Activated CD8-positive, alpha-beta memory T cell treated with anti-CD3 and anti-CD28 coated beads, Interleukin-2, amount 10 ng/mL, durations not matched to agents 7 days and 5 days (primary cell): ENCODE data around the gene LRRC8C. TPM values are rescaled to one million over a fixed set of nuclear protein-coding genes. Genes with fewer than 3 reads are reported as not detected.
A peak's percentile ranks its signal among the peaks of the same experiment; 100 is the strongest.
"Not testable (repeated sequence)": the region's sequence is repeated elsewhere in the genome, so short reads cannot be mapped to it uniquely, and the experiment has no call there.

Experiments
- ATAC-seq: fragments of 150-1000 bp; cut with Tn5 transposase; one replicate; pipeline ENCODE4 v1.10.0; 2021; ENCODE audit warnings: moderate library complexity
- CTCF ChIA-PET: fragments of 350-600 bp; sonication (Branson Sonifier 250); formaldehyde crosslinking; loops from one replicate; lab custom pipeline; 2021; ENCODE audit warnings: antibody characterized with exemption; lab: Charles Lee
- DNase-seq: peaks from one replicate; pipeline ENCODE4 v3.0.0-alpha.2; 2020
- H3K27ac Mint-ChIP-seq: one replicate; pipeline ENCODE4 v1.8.0; 2021; ENCODE audit warnings: mild to moderate bottlenecking, mixed read lengths
- H3K27me3 Mint-ChIP-seq: one replicate; pipeline ENCODE4 v1.8.0; 2021; ENCODE audit warnings: mixed read lengths
- H3K36me3 Mint-ChIP-seq: one replicate; pipeline ENCODE4 v1.8.0; 2021; ENCODE audit warnings: mild to moderate bottlenecking, mixed read lengths
- H3K4me1 Mint-ChIP-seq: one replicate; pipeline ENCODE4 v1.8.0; 2021; ENCODE audit warnings: mixed read lengths
- H3K4me3 Mint-ChIP-seq: one replicate; pipeline ENCODE4 v1.8.0; 2021; ENCODE audit warnings: mild to moderate bottlenecking, moderate library complexity, mixed read lengths
- H3K9me3 Mint-ChIP-seq: one replicate; pipeline ENCODE4 v1.8.0; 2022; ENCODE audit warnings: low read depth, mixed read lengths
- total RNA-seq, 2 experiments: library from RNA; stranded (reverse); gene quantifications; one replicate each; pipeline ENCODE4 v1.2.3, GENCODE V29; 2021

Gene LRRC8C
- total RNA-seq, 2 experiments from 2014 or later: 43.5 to 44.3 TPM

DNA sequence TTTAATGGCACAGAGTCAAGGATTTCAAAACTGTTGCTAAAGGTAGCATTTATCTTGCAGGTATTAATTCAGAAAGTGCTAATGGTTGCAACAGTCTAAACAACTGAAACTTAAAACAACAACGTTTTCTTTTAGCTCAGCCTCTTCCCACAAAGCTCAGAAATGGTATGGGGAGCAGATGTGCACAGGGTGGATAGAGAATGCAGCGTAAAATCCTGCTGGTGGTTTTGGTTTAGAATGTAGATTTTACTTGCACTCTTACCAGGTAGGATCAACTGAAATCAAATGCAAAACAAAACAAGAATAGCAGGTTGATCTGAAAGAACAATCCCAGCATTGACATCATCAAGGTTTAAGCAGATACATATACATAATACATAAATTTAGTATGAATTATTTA lies 3.8 kb upstream of the LRRC8C start:
- Mint-ChIP-seq H3K36me3 (peaks cover 17% of the 10 kb centered on the region), H3K4me3 (peak overlapping the region; percentile 34), H3K9me3 (no peaks in the 10 kb centered on the region), H3K27ac (peak overlapping the region; percentile 83), H3K27me3 (no peaks in the 10 kb centered on the region), H3K4me1 (peaks cover 59% of the 10 kb centered on the region)
- CTCF ChIA-PET: interaction anchor here (1.2 to 18.5 kb wide), 7 partner anchors 13 to 131 kb away, joined by 3 to 239 read pairs (median 8); no protein-coding TSS in a partner anchor
- DNase-seq (no peak), ATAC-seq (no peak)

DNA sequence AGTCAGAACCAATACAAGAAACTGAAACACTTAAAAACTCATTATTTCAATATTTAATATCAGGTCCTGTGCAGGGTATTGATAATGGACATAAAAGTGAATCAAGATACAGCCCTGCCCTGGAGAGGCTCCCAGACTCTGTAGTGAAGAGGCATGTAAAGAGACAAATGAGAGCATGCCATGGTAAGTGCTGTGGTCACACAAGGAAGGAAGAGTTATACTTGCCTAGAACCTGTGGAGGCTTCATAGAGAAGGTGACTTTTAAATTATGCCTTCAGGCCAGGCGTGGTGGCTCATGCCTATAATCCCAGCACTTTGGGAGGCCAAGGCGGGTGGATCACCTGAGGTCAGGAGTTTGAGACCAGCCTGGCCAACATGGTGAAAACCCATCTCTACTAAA lies 3.3 kb upstream of the LRRC8C start:
- not testable (repeated sequence) for ATAC-seq, H3K27me3 Mint-ChIP-seq, DNase-seq, H3K9me3 Mint-ChIP-seq
- peak overlapping the region; percentile 83 for H3K27ac Mint-ChIP-seq
- peak overlapping the region; percentile 36 for H3K4me3 Mint-ChIP-seq
- CTCF ChIA-PET: interaction anchor here (1.0 to 18.5 kb wide), 10 partner anchors 10 to 148 kb away, joined by 3 to 239 read pairs (median 6); no protein-coding TSS in a partner anchor
- H3K4me1 Mint-ChIP-seq: peaks cover 62% of the 10 kb centered on the region
- peaks cover 21% of the 10 kb centered on the region for H3K36me3 Mint-ChIP-seq

DNA sequence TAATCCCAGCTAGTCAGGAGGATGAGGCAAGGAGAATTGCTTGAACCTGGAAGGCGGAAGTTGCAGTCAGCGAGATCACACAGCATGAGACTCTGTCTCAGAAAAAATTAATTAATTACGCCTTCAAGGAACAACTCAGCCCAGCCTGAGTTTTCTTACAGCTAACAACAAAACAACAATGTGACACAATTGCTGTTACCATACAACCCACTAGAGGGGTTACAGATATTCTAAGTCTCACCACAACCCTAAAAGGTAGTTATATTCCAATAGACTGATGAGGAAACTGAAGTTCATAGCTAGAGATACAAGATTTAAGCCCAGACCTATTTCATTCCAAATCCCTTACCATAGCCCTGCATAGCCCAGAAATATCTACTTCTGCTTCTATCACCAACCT lies 2.9 kb upstream of the LRRC8C start:
- Mint-ChIP-seq H3K4me1 (peaks cover 63% of the 10 kb centered on the region), H3K27ac (peak overlapping the region; percentile 83), H3K36me3 (peaks cover 20% of the 10 kb centered on the region), H3K27me3 (no peaks in the 10 kb centered on the region), H3K9me3 (no peaks in the 10 kb centered on the region), H3K4me3 (peak overlapping the region; percentile 11)
- CTCF ChIA-PET: interaction anchor here (1.0 to 18.5 kb wide), 13 partner anchors 8 to 174 kb away, joined by 3 to 239 read pairs (median 3); no protein-coding TSS in a partner anchor
- DNase-seq (no peak), ATAC-seq (no peak)

DNA sequence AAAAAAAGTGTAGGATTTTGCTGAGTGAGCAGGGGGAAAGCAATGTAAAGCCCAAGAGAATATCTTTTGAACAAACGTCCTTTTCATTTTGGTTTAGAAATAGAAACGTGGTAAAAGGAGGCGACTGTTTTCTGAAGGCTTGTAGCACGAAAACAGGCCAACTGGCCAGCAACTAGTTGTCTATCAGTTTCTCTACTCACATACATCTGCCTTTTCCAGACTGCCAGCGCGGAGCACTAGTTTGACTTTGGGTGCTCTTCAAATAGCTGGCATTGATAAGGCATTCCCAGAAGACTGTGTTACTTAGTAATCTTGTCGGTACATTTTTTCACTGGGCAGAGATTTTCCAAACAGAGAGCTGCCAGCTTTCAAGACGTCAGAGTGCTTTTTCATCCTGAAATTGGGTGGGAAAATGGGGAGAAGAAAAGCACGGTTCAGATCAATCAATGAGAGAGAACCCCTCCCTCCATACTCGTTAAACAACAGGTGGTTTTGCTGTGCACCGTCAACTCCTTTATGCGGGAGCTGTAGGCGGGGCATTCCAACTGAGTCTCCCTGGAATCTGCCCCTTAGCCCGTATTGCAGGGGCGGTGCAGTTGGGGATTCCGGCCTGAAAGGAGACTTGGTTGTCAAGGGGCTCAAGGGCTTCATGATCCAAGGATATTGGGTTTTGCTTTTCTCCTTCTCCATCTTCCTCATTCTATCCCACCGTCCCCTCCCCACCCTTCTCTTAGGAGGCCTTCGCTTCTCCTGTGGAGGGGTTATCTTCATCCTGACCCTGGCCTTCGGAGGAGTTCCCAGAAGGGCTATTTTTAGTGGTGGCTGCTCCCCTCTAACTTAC lies 884 bp upstream of the LRRC8C start:
- CTCF ChIA-PET: interaction anchor here (1.0 to 18.5 kb wide), 15 partner anchors 8 to 357 kb away, joined by 3 to 239 read pairs (median 4); no protein-coding TSS in a partner anchor
- DNase-seq (no peak), ATAC-seq (no peak)
- peak overlapping the region; percentile 82 for H3K4me3 Mint-ChIP-seq
- peak overlapping the region; percentile 91 for H3K27ac Mint-ChIP-seq
- H3K27me3 Mint-ChIP-seq: no peaks in the 10 kb centered on the region
- peaks cover 23% of the 10 kb centered on the region for H3K36me3 Mint-ChIP-seq
- H3K4me1 Mint-ChIP-seq: peaks cover 71% of the 10 kb centered on the region
- H3K9me3 Mint-ChIP-seq: no peaks in the 10 kb centered on the region

DNA sequence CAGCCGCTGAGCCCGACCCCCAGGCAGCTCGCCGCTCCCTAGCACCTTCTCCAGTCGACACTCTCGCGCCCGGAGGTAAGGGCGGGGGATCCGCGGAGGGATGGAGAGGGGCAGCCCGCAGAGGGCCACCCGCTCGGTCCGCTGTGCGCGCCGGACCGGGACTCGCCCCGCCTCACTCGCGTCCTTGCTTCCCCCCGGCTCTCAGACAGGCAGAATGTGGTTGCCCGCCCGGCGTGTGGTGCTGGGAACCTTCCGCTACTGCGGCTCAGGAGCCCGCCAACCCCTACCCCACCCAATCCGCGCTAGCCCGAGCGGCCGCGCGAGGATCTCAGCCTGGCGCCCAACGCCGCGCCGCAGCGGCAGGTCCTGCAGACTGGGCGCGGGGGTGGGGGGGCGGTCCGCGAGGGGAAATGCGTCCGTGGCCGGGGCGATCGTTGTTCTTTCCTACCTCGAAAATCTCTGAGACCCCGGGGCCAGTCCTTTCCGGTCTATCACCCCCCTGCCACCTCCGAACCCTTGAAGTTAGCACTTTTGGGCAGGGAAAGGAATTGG lies 404 bp downstream of the LRRC8C start:
- CTCF ChIA-PET: interaction anchor here (1.0 to 18.5 kb wide), 13 partner anchors 9 to 127 kb away, joined by 3 to 239 read pairs (median 4); no protein-coding TSS in a partner anchor
- H3K27ac Mint-ChIP-seq: peak overlapping the region; percentile 94
- peak overlapping the region; percentile 93 for H3K4me3 Mint-ChIP-seq
- no peaks in the 10 kb centered on the region for H3K9me3 Mint-ChIP-seq
- peak; percentile 43 for ATAC-seq
- peak; percentile 82 for DNase-seq
- H3K27me3 Mint-ChIP-seq: no peaks in the 10 kb centered on the region
- H3K36me3 Mint-ChIP-seq: peaks cover 34% of the 10 kb centered on the region
- peaks cover 72% of the 10 kb centered on the region for H3K4me1 Mint-ChIP-seq

DNA sequence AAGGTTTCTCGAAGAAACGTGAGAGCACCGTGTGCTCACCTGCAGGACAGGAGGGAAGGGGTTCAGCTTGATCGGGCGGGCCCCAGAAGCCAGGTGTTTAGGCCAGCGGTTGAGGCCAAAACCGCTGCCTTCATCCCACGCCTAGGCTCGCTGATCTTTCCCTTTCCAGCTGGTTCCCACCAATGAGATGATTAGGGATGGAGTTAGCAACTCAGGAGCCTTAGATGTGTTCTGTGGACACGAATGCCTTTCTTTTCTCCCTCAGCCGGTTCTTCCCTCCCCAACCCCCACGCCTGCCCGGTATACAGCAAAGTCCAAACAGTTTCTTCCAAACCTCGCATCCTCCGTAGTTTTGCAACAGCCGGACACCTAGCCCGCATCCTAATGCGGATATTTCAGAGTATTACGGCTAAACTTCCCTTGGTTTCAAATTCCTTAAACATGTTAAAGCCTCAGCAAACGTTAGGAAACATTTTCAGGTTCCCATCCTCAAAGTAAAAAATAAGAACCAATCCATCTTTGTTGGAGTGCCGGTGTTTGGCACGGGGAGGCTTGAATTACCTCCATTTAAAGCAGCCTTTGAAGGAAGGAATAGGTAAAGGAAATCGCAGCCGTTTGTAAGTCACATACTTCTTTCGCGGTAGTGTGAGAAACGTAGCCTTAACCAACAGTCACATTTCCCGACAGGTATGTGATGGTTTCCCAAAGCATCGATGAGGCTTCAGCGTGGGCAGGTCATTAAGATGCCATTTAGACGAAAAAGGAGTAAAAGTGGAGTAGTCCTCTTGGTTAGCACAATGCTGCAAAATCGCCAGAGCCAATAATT lies 1.1 kb downstream of the LRRC8C start:
- Mint-ChIP-seq H3K4me3 (peak overlapping the region; percentile 93), H3K9me3 (no peaks in the 10 kb centered on the region), H3K27me3 (no peaks in the 10 kb centered on the region), H3K4me1 (peaks cover 67% of the 10 kb centered on the region), H3K36me3 (peaks cover 36% of the 10 kb centered on the region), H3K27ac (peak overlapping the region; percentile 94)
- no peak for DNase-seq
- CTCF ChIA-PET: interaction anchor here (0.5 to 18.5 kb wide), 15 partner anchors 10 to 126 kb away, joined by 3 to 239 read pairs (median 4); no protein-coding TSS in a partner anchor
- peak; percentile 1 for ATAC-seq

DNA sequence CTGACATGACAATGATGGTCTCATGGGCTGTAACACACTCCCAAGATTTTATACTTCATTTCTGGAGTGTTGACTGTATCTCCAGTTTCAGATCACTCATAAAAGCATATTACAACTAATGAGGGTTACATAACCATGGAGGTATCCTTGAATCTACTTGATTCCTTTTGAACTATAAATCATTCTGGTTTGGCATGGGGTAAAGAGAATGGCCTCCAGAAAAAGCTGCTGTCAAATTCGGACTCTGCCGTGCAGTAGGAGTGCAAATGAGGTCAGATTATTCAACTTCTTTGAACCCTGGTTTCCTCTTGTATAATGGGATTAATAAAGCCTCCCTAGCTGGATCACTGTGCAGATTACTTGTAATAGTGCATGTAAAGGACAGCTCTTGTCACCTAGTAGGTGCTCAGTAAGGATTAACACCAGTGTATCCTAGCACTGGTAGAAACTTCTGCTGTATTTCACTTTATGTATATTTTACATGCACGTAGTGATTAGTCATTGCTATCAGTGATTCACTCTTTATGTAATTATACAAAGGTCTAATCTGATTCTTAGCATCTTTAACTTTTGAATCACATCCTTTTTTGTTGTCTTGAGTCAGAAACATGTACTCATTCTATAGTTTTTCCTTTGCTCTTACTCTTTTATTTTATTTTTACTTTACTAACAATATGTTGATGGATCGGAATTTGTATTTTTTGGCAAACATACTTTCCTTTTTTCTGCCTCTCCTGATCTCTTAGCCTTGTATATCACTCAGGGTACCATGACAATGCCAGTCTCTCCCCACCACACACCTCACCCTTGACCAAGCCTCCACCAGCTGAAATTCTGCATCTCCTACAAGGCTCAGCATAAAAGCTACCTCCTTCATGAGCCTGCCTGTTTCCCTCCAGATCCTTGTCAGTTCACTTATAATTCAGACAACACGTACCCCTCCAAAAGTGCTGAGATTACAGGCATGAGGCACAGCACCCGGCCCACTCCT lies 3.2 kb downstream of the LRRC8C start:
- peak overlapping the region; percentile 61 for H3K27ac Mint-ChIP-seq
- no peaks in the 10 kb centered on the region for H3K27me3 Mint-ChIP-seq
- peak overlapping the region; percentile 72 for H3K4me3 Mint-ChIP-seq
- DNase-seq (no peak), ATAC-seq (no peak)
- peaks cover 58% of the 10 kb centered on the region for H3K4me1 Mint-ChIP-seq
- no peaks in the 10 kb centered on the region for H3K9me3 Mint-ChIP-seq
- CTCF ChIA-PET: interaction anchor here (1.0 to 18.5 kb wide), 9 partner anchors 9 to 124 kb away, joined by 3 to 239 read pairs (median 5); no protein-coding TSS in a partner anchor
- H3K36me3 Mint-ChIP-seq: peaks cover 47% of the 10 kb centered on the region

DNA sequence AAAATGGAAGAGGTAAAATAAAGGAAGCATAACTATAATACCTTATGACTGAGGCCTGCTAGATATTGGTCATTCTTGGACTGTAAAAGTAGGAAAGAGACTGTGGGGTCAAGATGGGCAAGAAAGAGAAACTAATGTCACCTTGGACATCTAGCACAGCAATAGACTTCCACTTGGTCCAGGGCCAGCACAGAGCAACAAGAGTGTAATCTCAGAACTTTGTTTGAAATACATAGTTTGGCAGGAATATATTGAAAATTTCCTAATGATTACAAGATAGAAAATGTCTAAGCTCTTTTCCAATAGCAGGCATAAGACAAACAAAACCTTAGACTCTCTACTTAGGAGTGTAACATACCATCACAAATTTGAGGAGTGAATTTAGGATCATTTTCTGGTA lies 4.6 kb downstream of the LRRC8C start:
- ATAC-seq (no peak), DNase-seq (no peak)
- Mint-ChIP-seq H3K36me3 (peaks cover 53% of the 10 kb centered on the region), H3K4me1 (peaks cover 55% of the 10 kb centered on the region), H3K9me3 (no peaks in the 10 kb centered on the region), H3K27me3 (no peaks in the 10 kb centered on the region), H3K27ac (no peak overlapping the region), H3K4me3 (peak overlapping the region; percentile 31)
- CTCF ChIA-PET: interaction anchor here (1.2 to 18.5 kb wide), 4 partner anchors 18 to 123 kb away, joined by 3 to 239 read pairs (median 5); no protein-coding TSS in a partner anchor

DNA sequence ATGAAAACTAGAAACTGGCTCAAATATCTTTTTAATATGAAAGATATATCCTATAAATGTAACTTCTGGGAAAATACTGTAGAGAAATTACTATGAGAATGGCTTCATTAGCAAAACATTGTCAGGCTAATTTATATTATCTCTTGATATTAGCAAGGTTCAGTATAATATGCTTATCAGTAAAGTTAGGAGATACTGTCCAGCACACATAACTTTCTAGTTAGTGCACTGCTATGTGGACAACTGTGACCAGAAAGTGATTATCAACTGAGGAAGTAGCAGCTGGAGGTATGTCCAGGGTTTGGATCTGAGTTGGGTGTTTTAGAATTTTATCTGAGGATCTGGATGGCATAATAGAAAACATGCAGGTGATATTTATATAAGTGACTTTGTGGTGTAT lies 7.5 kb downstream of the LRRC8C start:
- no peak overlapping the region for H3K27ac Mint-ChIP-seq
- peaks cover 64% of the 10 kb centered on the region for H3K36me3 Mint-ChIP-seq
- H3K9me3 Mint-ChIP-seq: peaks cover 7% of the 10 kb centered on the region
- no peak for DNase-seq
- CTCF ChIA-PET: interaction anchor here (0.9 to 18.5 kb wide), 2 partner anchors 18 to 120 kb away, joined by 3 to 239 read pairs; no protein-coding TSS in a partner anchor
- no peak overlapping the region for H3K4me3 Mint-ChIP-seq
- H3K4me1 Mint-ChIP-seq: peaks cover 64% of the 10 kb centered on the region
- no peaks in the 10 kb centered on the region for H3K27me3 Mint-ChIP-seq
- ATAC-seq: no peak

DNA sequence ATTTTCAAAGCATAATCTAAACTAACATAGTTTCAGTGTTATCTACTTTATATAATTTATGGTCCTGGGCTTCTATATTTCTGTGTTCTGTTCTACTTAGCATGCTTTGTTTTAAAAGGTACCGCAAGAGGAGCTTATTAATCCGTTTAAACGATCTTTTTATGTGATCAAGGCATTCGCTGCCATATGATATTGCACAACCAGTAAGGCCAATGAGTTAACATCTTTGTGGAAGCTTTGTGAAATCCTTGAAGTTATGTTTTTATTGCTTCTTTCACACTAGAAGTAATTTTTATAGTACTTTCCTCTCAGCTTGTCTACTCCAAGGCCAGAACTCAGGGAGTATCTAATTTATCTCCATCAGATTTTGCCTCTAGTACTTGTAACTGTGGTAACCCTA lies 8.9 kb downstream of the LRRC8C start:
- no peak for DNase-seq
- Mint-ChIP-seq H3K4me1 (peaks cover 51% of the 10 kb centered on the region), H3K9me3 (peaks cover 11% of the 10 kb centered on the region), H3K36me3 (peaks cover 70% of the 10 kb centered on the region), H3K4me3 (no peak overlapping the region), H3K27me3 (no peaks in the 10 kb centered on the region), H3K27ac (no peak overlapping the region)
- ATAC-seq: no peak
- CTCF ChIA-PET: interaction anchor here (1.0 kb wide), 1 partner anchor 121 kb away, joined by 3 read pairs; no protein-coding TSS in a partner anchor

DNA sequence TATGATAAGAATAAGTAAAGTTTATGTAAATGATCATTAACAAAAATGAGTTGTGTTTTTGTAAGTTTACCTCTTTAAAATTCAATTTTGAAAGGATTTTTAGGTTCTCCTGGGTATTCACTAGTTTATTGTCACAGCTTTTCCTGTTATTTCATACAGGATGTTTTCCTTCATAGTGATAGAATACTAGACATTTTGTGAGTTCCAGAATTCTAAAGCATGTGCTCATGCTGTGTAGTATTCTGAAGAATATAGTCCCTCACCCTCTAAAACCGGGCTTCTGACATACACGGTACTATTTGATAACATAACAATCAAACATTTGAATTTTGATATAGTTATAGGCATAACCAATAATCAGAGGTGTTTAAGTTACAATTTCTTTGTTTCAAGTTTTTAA lies 10.7 kb downstream of the LRRC8C start:
- CTCF ChIA-PET: interaction anchor here (1.1 to 1.6 kb wide), 2 partner anchors 8 to 12 kb away, joined by 4 read pairs; no protein-coding TSS in a partner anchor
- Mint-ChIP-seq H3K27ac (no peak overlapping the region), H3K4me1 (peaks cover 44% of the 10 kb centered on the region), H3K36me3 (peaks cover 62% of the 10 kb centered on the region), H3K9me3 (peaks cover 11% of the 10 kb centered on the region), H3K4me3 (no peak overlapping the region), H3K27me3 (no peaks in the 10 kb centered on the region)
- DNase-seq (no peak), ATAC-seq (no peak)
